ENCODE measurements around the gene ZNF561. TPM values are rescaled to one million over a fixed set of nuclear protein-coding genes. Genes with fewer than 3 reads are reported as not detected.
"Not testable (repeated sequence)": the region's sequence is repeated elsewhere in the genome, so short reads cannot be mapped to it uniquely, and the experiment has no call there.

ZNF561 gene
- total RNA-seq (2014; rRNA removed; shearing (Covaris generic)), result 24.8 and 33.6 TPM in 2 replicates
- 15.5 and 16.0 TPM in 2 replicates for polyA plus RNA-seq (2016; fragmentation: Nextera tagmentation; extraction: Ambion mirVana)

DNA sequence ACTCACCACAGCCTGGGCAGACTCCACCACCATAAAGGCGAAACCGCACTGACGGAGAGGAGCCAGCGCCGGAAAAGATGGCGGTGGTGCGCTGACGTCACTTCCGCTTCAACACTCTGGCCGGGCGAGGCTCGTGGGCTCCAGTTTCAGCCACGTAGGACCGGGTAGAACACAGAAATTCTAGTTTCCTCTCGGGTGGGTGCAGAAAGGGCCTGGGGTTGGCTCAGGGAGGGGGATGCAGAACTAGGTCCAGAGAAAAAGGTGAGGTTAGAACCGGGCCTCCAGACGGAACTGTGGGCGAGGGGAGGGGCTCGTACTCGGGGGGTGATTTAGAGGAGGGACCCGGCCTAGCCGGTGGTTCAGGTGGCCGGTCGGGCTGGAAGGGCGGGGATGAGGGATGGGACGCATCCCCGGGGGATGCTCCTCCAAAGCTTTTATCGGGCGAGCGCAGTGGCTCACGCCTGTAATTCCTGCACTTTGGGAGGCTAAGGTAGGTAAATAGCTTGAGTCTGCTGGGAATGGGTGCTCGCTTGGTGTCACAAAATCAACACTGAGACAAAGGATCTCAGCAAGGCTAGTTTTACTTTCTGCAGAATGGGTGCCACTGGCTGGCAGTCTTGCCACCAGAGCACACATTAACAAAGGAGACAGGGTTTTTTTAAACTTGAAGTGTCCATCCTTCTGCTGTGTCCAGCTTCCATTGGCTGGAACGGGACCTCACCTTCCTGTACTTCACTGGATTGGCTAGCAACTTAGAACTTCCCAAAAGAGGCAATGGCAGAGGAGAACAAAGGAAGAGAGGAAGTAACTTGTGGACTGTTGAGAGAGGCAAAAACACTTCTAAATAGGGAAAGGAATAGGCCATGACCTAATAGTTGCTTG is at the start of gene ZNF561:
ZNF561 (minus strand) TSS at position 77 of the 882 bp plus-strand sequence. CDS start 1,776 bp downstream, outside the sequence.
- TF ChIP-seq EZH2phosphoT487 (IDR thresholded peaks at IDR 0.05; ENCODE audit: insufficient read depth, low read depth), result no peak
- TF ChIP-seq EZH2 (IDR thresholded peaks at IDR 0.05; ENCODE audit: insufficient read depth, poor library complexity, severe bottlenecking), result no peak
- Histone ChIP-seq H3K9me2 (ENCODE audit: insufficient read depth) (no peaks in the 10 kb centered on the region), H3K27me3 (replicated peaks; ENCODE audit: insufficient read depth) (no peaks in the 10 kb centered on the region), H3F3A (ENCODE audit: insufficient read depth) (peaks cover 9% of the 10 kb centered on the region; the same call in 1 of the 2 replicates), H3K36me3 (ENCODE audit: low read depth) (peaks cover 19% of the 10 kb centered on the region), H3K4me2 (ENCODE audit: unreplicated experiment) (peak within 1 kb of the TSS; percentile 92), H3K9me3 (ENCODE audit: low read depth) (no peaks in the 10 kb centered on the region), H3K9ac (peak within 1 kb of the TSS; percentile 93), H3K27ac (peak within 1 kb of the TSS; percentile 95), H3K79me2 (ENCODE audit: insufficient read depth) (peaks cover 39% of the 10 kb centered on the region), H4K20me1 (ENCODE audit: insufficient read depth) (no peaks in the 10 kb centered on the region), H3K4me1 (ENCODE audit: insufficient read depth) (0 out of 2 replicates have a peak, but pooled peaks cover 6% of the 10 kb centered on the region), H2AFZ (peak within 1 kb of the TSS; percentile 92), H3K4me3 (peak within 1 kb of the TSS; percentile 98)
- peak; percentile 96 for DNase-seq
- in situ Hi-C loops (cut with MboI), result loop anchor here (10.0 kb wide), 1 partner anchor 163 kb away; no protein-coding TSS in a partner anchor
- WGBS, 2 experiments (ENCODE audit: low coverage in 1 of 2, low lambda C conversion rate in 2 of 2, missing lambda C conversion rate in 2 of 2), result 1% methylated on average over 22 to 33 of the region's 33 CpGs

DNA sequence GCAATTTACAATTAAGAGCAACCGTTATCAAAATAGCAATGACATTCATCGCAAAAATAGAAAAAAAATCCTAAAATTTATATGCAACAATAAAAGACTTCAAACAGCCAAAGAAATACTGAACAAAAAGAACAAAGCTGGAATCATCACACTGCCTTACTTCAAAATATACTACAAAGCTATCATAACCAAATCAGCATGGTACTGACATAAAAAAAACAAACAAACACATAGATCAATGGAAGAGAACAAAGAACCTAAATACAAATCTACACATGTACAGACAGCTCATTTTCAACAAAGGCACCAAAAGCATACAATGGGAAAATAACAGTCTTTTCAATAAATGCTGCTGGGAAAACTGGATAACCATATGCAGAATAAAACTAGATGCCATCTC is 47.5 kb upstream of the ZNF561 start:
- H3K79me2 ChIP-seq (ENCODE audit: insufficient read depth), result peaks cover 100% of the 10 kb centered on the region
- 95 to 100% methylated on average over 2 of the region's 2 CpGs for WGBS, 2 experiments (ENCODE audit: low coverage in 1 of 2, low lambda C conversion rate in 2 of 2, missing lambda C conversion rate in 2 of 2)
- H3F3A ChIP-seq (ENCODE audit: insufficient read depth), result peaks cover 5% of the 10 kb centered on the region; the same call in 1 of the 2 replicates
- no peak for DNase-seq
- no peaks in the 10 kb centered on the region for H4K20me1 ChIP-seq (ENCODE audit: insufficient read depth)
- peaks cover 5% of the 10 kb centered on the region for H3K9me3 ChIP-seq (ENCODE audit: low read depth)
- H3K4me2 ChIP-seq (ENCODE audit: unreplicated experiment), result no peak overlapping the region
- in situ Hi-C loops (cut with MboI), result no loop called here
- no peak overlapping the region for H2AFZ ChIP-seq
- no peak for TF ChIP-seq EZH2phosphoT487 (IDR thresholded peaks at IDR 0.05; ENCODE audit: insufficient read depth, low read depth)
- no peak for TF ChIP-seq EZH2 (IDR thresholded peaks at IDR 0.05; ENCODE audit: insufficient read depth, poor library complexity, severe bottlenecking)
- H3K9me2 ChIP-seq (ENCODE audit: insufficient read depth), result no peaks in the 10 kb centered on the region
- H3K4me1 ChIP-seq (ENCODE audit: insufficient read depth), result no peaks in the 10 kb centered on the region
- peaks cover 21% of the 10 kb centered on the region for H3K36me3 ChIP-seq (ENCODE audit: low read depth)
- no peaks in the 10 kb centered on the region for H3K27me3 ChIP-seq (replicated peaks; ENCODE audit: insufficient read depth)
- no peak overlapping the region for H3K4me3 ChIP-seq
- no peak overlapping the region for H3K27ac ChIP-seq
- no peak overlapping the region for H3K9ac ChIP-seq

DNA sequence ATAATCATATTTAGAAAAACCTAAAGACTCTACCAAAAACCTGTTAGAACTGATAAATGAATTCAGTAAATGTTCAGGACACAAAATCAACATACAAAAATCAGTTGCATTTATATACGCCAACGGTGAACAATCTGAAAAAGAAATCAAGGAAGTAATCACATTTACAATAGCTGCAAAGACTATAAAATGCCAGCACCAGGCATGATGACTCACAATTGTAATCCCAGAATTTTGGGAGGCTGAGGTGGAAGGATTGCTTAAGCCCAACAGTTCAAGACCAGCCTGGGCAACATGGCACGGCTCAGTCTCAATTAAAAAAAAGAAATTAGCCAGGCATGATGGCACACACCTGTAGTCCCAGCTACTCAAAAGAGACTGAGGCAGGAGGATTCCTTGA is 46.9 kb upstream of the ZNF561 start:
- H3K79me2 ChIP-seq (ENCODE audit: insufficient read depth), result peaks cover 100% of the 10 kb centered on the region
- H3K36me3 ChIP-seq (ENCODE audit: low read depth), result peaks cover 15% of the 10 kb centered on the region; the same call in 1 of the 2 replicates
- H3K4me1 ChIP-seq (ENCODE audit: insufficient read depth), result no peaks in the 10 kb centered on the region
- H3F3A ChIP-seq (ENCODE audit: insufficient read depth), result peaks cover 5% of the 10 kb centered on the region; the same call in 1 of the 2 replicates
- H3K27ac ChIP-seq, result no peak overlapping the region
- H3K9me2 ChIP-seq (ENCODE audit: insufficient read depth), result no peaks in the 10 kb centered on the region
- no peak overlapping the region for H2AFZ ChIP-seq
- no peaks in the 10 kb centered on the region for H3K27me3 ChIP-seq (replicated peaks; ENCODE audit: insufficient read depth)
- H3K4me2 ChIP-seq (ENCODE audit: unreplicated experiment), result no peak overlapping the region
- H3K4me3 ChIP-seq, result no peak overlapping the region
- in situ Hi-C loops (cut with MboI), result no loop called here
- no peak overlapping the region for H3K9ac ChIP-seq
- H3K9me3 ChIP-seq (ENCODE audit: low read depth), result peaks cover 2% of the 10 kb centered on the region
- no peaks in the 10 kb centered on the region for H4K20me1 ChIP-seq (ENCODE audit: insufficient read depth)
- DNase-seq, result no peak
- no peak for TF ChIP-seq EZH2 (IDR thresholded peaks at IDR 0.05; ENCODE audit: insufficient read depth, poor library complexity, severe bottlenecking)
- no peak for TF ChIP-seq EZH2phosphoT487 (IDR thresholded peaks at IDR 0.05; ENCODE audit: insufficient read depth, low read depth)
- 96 to 97% methylated on average over 3 of the region's 3 CpGs for WGBS, 2 experiments (ENCODE audit: low coverage in 1 of 2, low lambda C conversion rate in 2 of 2, missing lambda C conversion rate in 2 of 2)

DNA sequence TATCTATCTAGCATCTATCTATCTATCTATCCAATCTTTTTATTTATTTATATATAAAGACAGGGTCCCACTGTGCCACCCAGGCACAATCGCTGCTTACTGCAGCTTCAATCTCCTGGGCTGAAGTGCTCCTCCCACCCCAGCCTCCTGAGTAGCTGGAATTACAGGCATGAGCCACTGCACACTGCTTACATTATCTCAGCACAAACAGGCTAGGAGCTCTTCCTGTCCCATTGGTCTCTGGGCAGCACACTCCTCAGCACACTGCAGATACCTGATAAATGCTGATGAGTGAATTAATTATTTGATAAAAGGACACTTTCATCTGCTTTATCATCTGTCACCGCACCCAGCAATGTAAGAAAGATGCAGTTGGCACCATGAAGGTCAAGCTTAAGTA is 37.7 kb upstream of the ZNF561 start:
- H3K4me2 ChIP-seq (ENCODE audit: unreplicated experiment), result no peak overlapping the region
- H3K9me3 ChIP-seq (ENCODE audit: low read depth), result no peaks in the 10 kb centered on the region
- no peak for DNase-seq
- H3K9me2 ChIP-seq (ENCODE audit: insufficient read depth), result no peaks in the 10 kb centered on the region
- H3K79me2 ChIP-seq (ENCODE audit: insufficient read depth), result peaks cover 99% of the 10 kb centered on the region
- no peak overlapping the region for H3K9ac ChIP-seq
- peaks cover 31% of the 10 kb centered on the region for H3K36me3 ChIP-seq (ENCODE audit: low read depth)
- no peaks in the 10 kb centered on the region for H3K27me3 ChIP-seq (replicated peaks; ENCODE audit: insufficient read depth)
- no peaks in the 10 kb centered on the region for H3F3A ChIP-seq (ENCODE audit: insufficient read depth)
- no peak overlapping the region for H3K4me3 ChIP-seq
- WGBS, 2 experiments (ENCODE audit: low coverage in 1 of 2, low lambda C conversion rate in 2 of 2, missing lambda C conversion rate in 2 of 2), result 97% methylated on average over 2 of the region's 2 CpGs
- TF ChIP-seq EZH2phosphoT487 (IDR thresholded peaks at IDR 0.05; ENCODE audit: insufficient read depth, low read depth) (no peak), EZH2 (IDR thresholded peaks at IDR 0.05; ENCODE audit: insufficient read depth, poor library complexity, severe bottlenecking) (no peak)
- H3K4me1 ChIP-seq (ENCODE audit: insufficient read depth), result no peaks in the 10 kb centered on the region
- no peaks in the 10 kb centered on the region; the same call in 1 of the 2 replicates for H4K20me1 ChIP-seq (ENCODE audit: insufficient read depth)
- in situ Hi-C loops (cut with MboI), result no loop called here
- H3K27ac ChIP-seq, result no peak overlapping the region
- H2AFZ ChIP-seq, result no peak overlapping the region

DNA sequence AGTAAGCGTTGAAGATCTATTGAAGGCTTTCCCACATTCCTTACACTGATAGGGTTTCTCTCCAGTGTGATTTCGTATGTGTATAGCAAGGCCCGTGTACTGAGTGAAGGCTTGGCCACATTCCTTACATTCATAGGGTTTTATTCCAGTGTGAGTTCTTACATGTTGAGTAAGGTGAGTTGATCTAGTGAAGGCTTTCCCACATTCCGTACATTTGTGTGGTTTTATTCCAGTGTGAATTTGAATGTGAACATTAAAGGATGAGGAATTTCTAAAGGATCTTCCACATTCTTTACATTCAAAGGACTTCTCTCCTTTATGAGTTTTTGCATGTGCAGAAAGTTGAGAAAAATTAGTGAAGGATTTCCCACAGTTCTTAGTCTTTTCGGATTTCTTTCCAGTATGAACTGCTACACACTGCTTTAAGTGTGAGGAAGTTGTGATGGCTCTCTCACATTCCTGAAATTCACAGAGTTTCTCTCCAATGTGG is 32.1 kb upstream of the ZNF561 start:
- H3K4me1 ChIP-seq (ENCODE audit: insufficient read depth); H4K20me1 ChIP-seq (ENCODE audit: insufficient read depth); H3K9me2 ChIP-seq (ENCODE audit: insufficient read depth); H2AFZ ChIP-seq; H3K27ac ChIP-seq; H3K9me3 ChIP-seq (ENCODE audit: low read depth); H3K4me2 ChIP-seq (ENCODE audit: unreplicated experiment); in situ Hi-C loops (cut with MboI); DNase-seq; H3K27me3 ChIP-seq (replicated peaks; ENCODE audit: insufficient read depth); H3K4me3 ChIP-seq; H3F3A ChIP-seq (ENCODE audit: insufficient read depth); H3K9ac ChIP-seq: not testable (repeated sequence)
- H3K36me3 ChIP-seq (ENCODE audit: low read depth), result peaks cover 69% of the 10 kb centered on the region
- peaks cover 98% of the 10 kb centered on the region for H3K79me2 ChIP-seq (ENCODE audit: insufficient read depth)
- WGBS, 2 experiments (ENCODE audit: low coverage in 1 of 2, low lambda C conversion rate in 2 of 2, missing lambda C conversion rate in 2 of 2), result 98% methylated on average over 5 of the region's 5 CpGs

DNA sequence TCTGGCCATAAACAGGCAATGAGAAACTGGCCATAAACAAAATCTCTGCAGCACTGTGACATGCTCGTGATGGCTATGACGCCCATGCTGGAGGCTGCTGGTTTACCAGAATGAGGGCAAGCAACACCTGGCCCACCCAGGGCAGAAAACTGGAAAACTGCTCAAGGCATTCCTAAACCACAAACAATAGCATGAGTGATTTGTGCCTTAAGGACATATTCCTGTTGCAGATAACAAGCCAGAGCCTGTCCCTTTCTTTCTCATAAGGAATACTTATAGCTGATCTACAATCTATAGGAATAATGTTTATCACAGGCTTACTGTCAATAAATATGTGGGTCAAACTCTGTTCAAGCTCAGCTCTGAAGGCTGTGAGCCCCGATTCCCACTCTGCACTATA is 30.4 kb upstream of the ZNF561 start:
- H3K4me2 ChIP-seq (ENCODE audit: unreplicated experiment); H2AFZ ChIP-seq; H3K4me3 ChIP-seq; H3K27ac ChIP-seq; H3K27me3 ChIP-seq (replicated peaks; ENCODE audit: insufficient read depth); H3K9me2 ChIP-seq (ENCODE audit: insufficient read depth); in situ Hi-C loops (cut with MboI); H3K9ac ChIP-seq; H3F3A ChIP-seq (ENCODE audit: insufficient read depth); DNase-seq; H3K9me3 ChIP-seq (ENCODE audit: low read depth); H3K4me1 ChIP-seq (ENCODE audit: insufficient read depth); H4K20me1 ChIP-seq (ENCODE audit: insufficient read depth): not testable (repeated sequence)
- 98 to 99% methylated on average over 3 of the region's 3 CpGs for WGBS, 2 experiments (ENCODE audit: low coverage in 1 of 2, low lambda C conversion rate in 2 of 2, missing lambda C conversion rate in 2 of 2)
- peaks cover 70% of the 10 kb centered on the region for H3K36me3 ChIP-seq (ENCODE audit: low read depth)
- peaks cover 98% of the 10 kb centered on the region for H3K79me2 ChIP-seq (ENCODE audit: insufficient read depth)
